Activated CD4-positive, alpha-beta T cell treated with anti-CD3 and anti-CD28 coated beads for 36 hours (primary cell): Measurements from ENCODE around the gene ANKRD63. TPM values are rescaled to one million over a fixed set of nuclear protein-coding genes. Genes with fewer than 3 reads are reported as not detected.

Source experiments
- ATAC-seq: fragments of 200-7000 bp; cut with Tn5 transposase; one replicate; pipeline ENCODE4 v1.10.0; 2021; ENCODE audit warnings: mild to moderate bottlenecking, moderate library complexity
- CTCF ChIA-PET: fragments of 350-600 bp; sonication (Branson Sonifier 250); formaldehyde crosslinking; loops from one replicate; lab custom pipeline; 2021; ENCODE audit warnings: antibody characterized with exemption; lab: Charles Lee
- POLR2A ChIA-PET: fragments of 350-600 bp; sonication (Branson Sonifier 250); formaldehyde crosslinking; loops from one replicate; lab custom pipeline; 2021; ENCODE audit warnings: antibody characterized with exemption, inconsistent platforms; lab: Charles Lee
- DNase-seq: peaks from one replicate; pipeline ENCODE4 v3.0.0-alpha.2; 2020
- H3K27ac Mint-ChIP-seq: one replicate; pipeline ENCODE4 v1.8.0; 2021; ENCODE audit warnings: mixed read lengths
- H3K27me3 Mint-ChIP-seq: one replicate; pipeline ENCODE4 v1.8.0; 2021; ENCODE audit warnings: mixed read lengths
- H3K36me3 Mint-ChIP-seq: one replicate; pipeline ENCODE4 v1.8.0; 2021; ENCODE audit warnings: low read depth, mixed read lengths
- H3K4me1 Mint-ChIP-seq: one replicate; pipeline ENCODE4 v1.8.0; 2021; ENCODE audit warnings: mixed read lengths
- H3K4me3 Mint-ChIP-seq: one replicate; pipeline ENCODE4 v1.8.0; 2021; ENCODE audit warnings: mild to moderate bottlenecking, moderate library complexity, mixed read lengths
- H3K9me3 Mint-ChIP-seq: one replicate; pipeline ENCODE4 v1.8.0; 2021; ENCODE audit warnings: low read depth, mixed read lengths
- intact Hi-C, 2 experiments: fragments of 100-400 bp; cut with DNase I in 1 of 2; cut with micrococcal nuclease in 1 of 2; formaldehyde crosslinking; loops; one replicate each; pipeline versions ENCODE4 v1.14.2 to v1.15.1; 2022 to 2024; cut with DNase I, micrococcal nuclease
- total RNA-seq, 2 experiments: library from RNA; stranded (reverse); gene quantifications; one replicate each; pipeline ENCODE4 v1.2.3, GENCODE V29; 2021

Gene ANKRD63
- total RNA-seq, 2 experiments from 2014 or later, result not detected

DNA sequence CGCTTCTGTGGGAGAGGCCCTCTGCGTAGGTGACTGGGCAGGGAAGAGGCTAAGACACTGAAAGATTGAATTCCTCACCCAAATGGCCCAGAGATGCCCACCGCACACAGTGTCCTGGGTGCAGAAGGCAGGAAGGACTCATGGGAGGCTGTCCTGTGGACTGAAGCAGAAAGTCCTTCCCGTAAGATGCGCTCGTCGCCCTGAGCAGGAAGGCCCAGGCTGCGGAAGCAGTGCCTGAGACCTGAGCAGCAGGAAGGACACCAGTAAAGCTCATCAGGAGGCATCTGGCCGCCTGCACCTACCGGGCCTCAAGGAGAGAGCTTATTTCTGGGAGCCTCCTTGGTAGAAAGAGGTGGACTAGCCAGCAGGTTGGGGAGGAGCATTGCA lies 40.7 kb downstream of the ANKRD63 start:
- ATAC-seq, result no peak
- peaks cover 7% of the 10 kb centered on the region for H3K4me1 Mint-ChIP-seq
- peaks cover 15% of the 10 kb centered on the region for H3K27me3 Mint-ChIP-seq
- DNase-seq, result no peak
- no peaks in the 10 kb centered on the region for H3K9me3 Mint-ChIP-seq
- intact Hi-C loops, result no loop called here
- no peak overlapping the region for H3K4me3 Mint-ChIP-seq
- no peak overlapping the region for H3K27ac Mint-ChIP-seq
- ChIA-PET CTCF (interaction anchor here (2.8 kb wide), 1 partner anchor 31 kb away, joined by 17 read pairs; no protein-coding TSS in a partner anchor), POLR2A (interaction anchor here (0.5 kb wide), 1 partner anchor 234 kb away, joined by 4 read pairs; no protein-coding TSS in a partner anchor)
- no peaks in the 10 kb centered on the region for H3K36me3 Mint-ChIP-seq

DNA sequence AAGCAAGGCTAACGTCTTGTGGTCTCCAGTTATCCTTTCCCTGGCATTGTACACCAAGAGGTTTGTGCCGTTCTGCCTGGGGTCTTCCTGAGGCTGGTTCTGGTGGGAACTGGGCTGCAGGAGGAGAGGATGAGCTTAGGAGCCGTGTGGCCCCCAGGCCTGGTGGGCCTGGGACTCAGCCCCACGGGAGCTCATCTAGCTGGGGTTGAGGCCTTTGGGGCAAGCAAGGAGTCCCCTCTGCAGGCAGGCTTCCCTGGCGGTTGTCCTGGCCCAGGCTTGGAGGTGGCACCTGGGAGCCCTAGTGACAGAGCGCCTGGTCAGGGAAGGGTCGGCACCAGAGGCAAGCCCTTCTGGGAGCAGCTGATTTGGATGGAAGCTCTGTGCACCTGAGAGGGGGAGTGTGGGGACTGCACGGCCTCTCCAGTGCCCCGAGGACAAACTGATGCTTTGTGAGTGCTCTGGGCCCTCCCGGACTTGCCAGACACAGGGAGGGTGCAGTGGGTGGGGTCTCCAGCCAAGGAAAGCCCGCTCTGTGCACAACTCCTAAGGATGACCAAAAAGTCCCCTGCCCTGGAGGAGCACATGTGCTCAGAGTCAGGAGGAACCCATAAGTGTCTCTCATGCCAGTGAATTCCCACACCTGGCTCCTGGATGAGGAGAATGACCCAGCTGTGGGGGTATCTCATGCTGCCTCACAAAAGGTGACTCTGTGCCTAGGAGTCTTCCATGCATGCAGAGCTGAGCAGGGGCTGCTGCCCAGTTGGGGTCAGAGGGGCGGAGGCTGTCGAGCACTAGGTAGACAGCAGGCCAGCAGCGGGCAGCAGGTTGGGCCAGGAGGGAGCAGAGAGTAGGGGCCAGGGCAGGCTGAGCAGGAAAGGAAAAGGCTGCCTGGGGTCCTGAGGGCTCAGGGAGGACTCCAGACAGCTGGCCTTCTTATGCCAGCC lies 41.3 kb downstream of the ANKRD63 start:
- H3K4me3 Mint-ChIP-seq, result no peak overlapping the region
- POLR2A ChIA-PET, result no interaction called here

GRCh38 chr15:40240619-40241221 lies 42.1 kb downstream of the ANKRD63 start:
- DNase-seq (no peak), ATAC-seq (no peak)
- Mint-ChIP-seq H3K36me3 (no peaks in the 10 kb centered on the region), H3K27ac (no peak overlapping the region), H3K9me3 (no peaks in the 10 kb centered on the region), H3K4me3 (no peak overlapping the region), H3K4me1 (peaks cover 7% of the 10 kb centered on the region), H3K27me3 (peaks cover 15% of the 10 kb centered on the region)
- POLR2A ChIA-PET, result interaction anchor here (0.5 kb wide), 1 partner anchor 93 kb away, joined by 3 read pairs; no protein-coding TSS in a partner anchor
- intact Hi-C loops, result no loop called here
- CTCF ChIA-PET, result interaction anchor here (0.7 to 2.8 kb wide), 7 partner anchors 24 to 618 kb away, joined by 3 to 17 read pairs (median 5); no protein-coding TSS in a partner anchor

More for the DNA sequence above, 41.3 kb downstream of the ANKRD63 start:
- H3K9me3 Mint-ChIP-seq, result no peaks in the 10 kb centered on the region
- DNase-seq, result no peak
- no peak for ATAC-seq
- H3K27ac Mint-ChIP-seq, result no peak overlapping the region
- H3K4me1 Mint-ChIP-seq, result peaks cover 7% of the 10 kb centered on the region
- intact Hi-C loops, result no loop called here
- no peaks in the 10 kb centered on the region for H3K36me3 Mint-ChIP-seq
- CTCF ChIA-PET, result interaction anchor here (0.6 to 2.8 kb wide), 6 partner anchors 24 to 1713 kb away, joined by 3 to 17 read pairs (median 4); no protein-coding TSS in a partner anchor
- H3K27me3 Mint-ChIP-seq, result peaks cover 15% of the 10 kb centered on the region

GRCh38 chr15:40239693-40240618 lies 42.9 kb downstream of the ANKRD63 start:
- no peak overlapping the region for H3K27ac Mint-ChIP-seq
- ATAC-seq, result no peak
- no peaks in the 10 kb centered on the region for H3K36me3 Mint-ChIP-seq
- intact Hi-C loops, result no loop called here
- peaks cover 15% of the 10 kb centered on the region for H3K27me3 Mint-ChIP-seq
- H3K9me3 Mint-ChIP-seq, result no peaks in the 10 kb centered on the region
- H3K4me1 Mint-ChIP-seq, result peaks cover 7% of the 10 kb centered on the region
- CTCF ChIA-PET, result interaction anchor here (0.6 to 2.2 kb wide), 8 partner anchors 23 to 619 kb away, joined by 3 to 8 read pairs (median 3); no protein-coding TSS in a partner anchor
- POLR2A ChIA-PET, result interaction anchor here (0.5 to 0.6 kb wide), 2 partner anchors 94 to 171 kb away, joined by 3 read pairs; no protein-coding TSS in a partner anchor
- no peak for DNase-seq
- no peak overlapping the region for H3K4me3 Mint-ChIP-seq

DNA sequence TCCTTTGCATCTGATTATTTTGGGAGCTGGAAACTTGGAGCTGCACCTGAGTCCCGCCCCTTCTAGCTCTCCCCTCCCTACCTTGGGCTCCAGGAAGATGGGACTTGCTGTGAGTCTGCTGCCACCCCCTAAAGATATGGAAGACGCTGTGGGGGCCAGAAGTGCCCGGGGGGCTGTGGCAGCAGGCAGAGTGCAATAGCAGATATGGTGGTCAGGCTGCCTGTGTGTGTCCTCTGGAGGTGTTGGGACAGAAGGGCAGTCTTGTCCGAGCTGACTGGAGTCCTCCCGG lies 43.5 kb downstream of the ANKRD63 start:
- ATAC-seq (no peak), DNase-seq (no peak)
- Mint-ChIP-seq H3K4me3 (no peak overlapping the region), H3K27ac (no peak overlapping the region), H3K9me3 (no peaks in the 10 kb centered on the region), H3K4me1 (peaks cover 7% of the 10 kb centered on the region), H3K36me3 (no peaks in the 10 kb centered on the region), H3K27me3 (peaks cover 15% of the 10 kb centered on the region)
- intact Hi-C loops, result no loop called here
- CTCF ChIA-PET, result interaction anchor here (0.7 to 2.1 kb wide), 9 partner anchors 11 to 105 kb away, joined by 3 to 9 read pairs (median 6); no protein-coding TSS in a partner anchor
- POLR2A ChIA-PET, result no interaction called here

DNA sequence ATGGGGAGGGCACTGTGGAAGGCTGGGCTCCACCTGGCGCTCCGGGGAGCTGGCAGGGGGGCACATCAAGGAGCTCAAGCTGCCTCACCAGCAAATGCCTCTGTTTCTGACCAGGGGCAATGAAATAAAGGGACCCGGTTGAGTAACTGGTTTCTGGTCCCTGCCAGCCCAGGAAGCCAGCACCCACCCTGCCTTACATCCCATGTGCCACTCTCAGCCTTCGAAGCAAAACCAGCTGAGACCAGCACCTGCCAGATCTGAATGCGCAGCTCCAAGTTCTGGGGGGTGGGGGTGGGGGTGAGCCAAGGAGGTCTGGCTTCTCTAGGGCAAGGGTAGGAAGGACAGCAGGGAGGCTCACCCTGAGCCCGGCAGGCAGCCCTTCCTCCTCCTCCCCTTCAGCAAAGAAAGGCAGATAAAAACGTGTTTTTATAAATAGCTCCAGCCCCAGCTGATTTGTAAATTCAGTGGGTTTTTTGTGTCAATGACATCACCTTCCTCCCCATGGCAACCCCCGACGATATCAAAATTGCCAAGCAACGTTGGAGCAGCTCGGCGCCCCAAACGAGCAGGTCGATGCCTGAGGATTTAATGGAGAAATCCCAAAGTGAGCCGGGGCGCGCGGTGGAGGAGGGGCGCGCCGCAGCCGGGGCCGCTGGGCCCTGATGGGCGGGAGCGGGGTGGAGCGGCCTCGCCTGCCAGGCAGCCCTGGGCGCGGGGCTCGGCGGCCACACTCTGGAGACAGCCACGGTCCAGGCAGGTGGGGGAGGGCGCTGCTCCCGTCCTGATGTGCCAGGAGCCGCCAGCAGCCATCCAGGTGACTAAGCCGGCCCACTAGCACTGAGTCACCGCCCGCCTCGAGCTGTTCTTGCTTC lies 44.1 kb downstream of the ANKRD63 start, which contains the start of gene PAK6:
TSS of gene PAK6 (plus strand) at position 532 of the 872 bp plus-strand sequence. CDS start 25,723 bp downstream, outside the sequence.
- Mint-ChIP-seq H3K27me3 (peaks cover 15% of the 10 kb centered on the region), H3K4me3 (no peak within 1 kb of the TSS), H3K36me3 (no peaks in the 10 kb centered on the region), H3K4me1 (peaks cover 7% of the 10 kb centered on the region), H3K9me3 (no peaks in the 10 kb centered on the region), H3K27ac (peak within 1 kb of the TSS; percentile 13)
- ChIA-PET CTCF (interaction anchor here (0.7 to 2.1 kb wide), 11 partner anchors 11 to 106 kb away, joined by 3 to 9 read pairs (median 4); no protein-coding TSS in a partner anchor), POLR2A (no interaction called here)
- intact Hi-C loops, result no loop called here
- ATAC-seq (peak; percentile 95), DNase-seq (peak; percentile 76)

DNA sequence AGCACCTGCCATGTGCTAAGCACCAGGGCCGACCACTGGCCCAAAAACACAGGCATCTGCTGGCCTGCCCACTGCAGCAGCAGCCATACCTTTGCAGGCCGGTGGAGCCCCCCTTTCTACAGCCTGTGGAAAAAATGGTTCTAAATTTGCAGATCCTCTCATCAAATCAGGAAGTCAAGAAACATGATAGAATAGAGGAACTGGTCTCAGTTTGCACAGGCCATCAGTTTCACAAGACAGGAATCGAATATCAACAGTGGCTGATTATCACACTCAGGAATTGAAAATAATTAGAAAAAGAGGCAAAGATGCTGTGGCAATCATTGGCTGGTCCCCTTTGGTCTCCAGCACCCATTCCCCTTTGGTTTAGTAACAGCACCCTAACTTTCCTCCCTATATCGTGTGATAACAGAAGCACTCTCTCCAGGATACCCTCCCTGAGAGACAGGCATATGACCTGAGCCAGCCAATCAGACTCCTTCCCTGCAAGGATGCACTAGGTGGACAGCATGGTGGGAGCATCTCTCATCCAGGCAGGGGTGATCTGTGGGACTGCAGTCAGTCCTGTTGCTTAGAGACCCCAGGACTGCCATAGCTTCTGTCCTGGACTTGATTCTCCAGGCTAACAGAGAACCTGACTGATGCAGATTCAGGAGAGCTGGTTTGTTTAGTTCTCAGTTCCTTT lies 47.5 kb downstream of the ANKRD63 start:
- no peaks in the 10 kb centered on the region for H3K9me3 Mint-ChIP-seq
- ATAC-seq, result no peak
- CTCF ChIA-PET, result interaction anchor here (1.0 to 1.3 kb wide), 2 partner anchors 18 to 39 kb away, joined by 4 to 5 read pairs; no protein-coding TSS in a partner anchor

DNA sequence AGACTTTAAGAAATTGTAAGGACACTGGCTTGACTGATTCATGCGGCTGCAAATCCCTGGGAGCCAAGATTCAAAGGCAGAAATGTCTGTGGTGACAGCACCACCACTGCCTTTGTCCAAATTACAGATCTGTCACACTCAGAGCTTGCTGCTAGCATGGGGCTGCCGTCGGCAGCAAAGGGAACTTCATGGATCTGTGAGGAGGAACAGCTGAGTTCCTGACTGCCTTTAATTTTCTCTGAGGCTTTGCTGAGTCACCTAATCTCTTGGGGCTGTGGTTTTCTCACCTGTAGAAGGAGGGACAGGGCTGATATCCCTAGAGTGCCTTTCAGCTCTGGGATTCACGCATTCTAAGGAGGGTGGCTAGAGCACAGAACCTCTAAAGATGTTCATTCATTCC lies 48.1 kb downstream of the ANKRD63 start:
- POLR2A ChIA-PET, result no interaction called here
- H3K36me3 Mint-ChIP-seq, result peaks cover 4% of the 10 kb centered on the region

More for the DNA sequence above, 47.5 kb downstream of the ANKRD63 start:
- H3K4me3 Mint-ChIP-seq, result no peak overlapping the region
- H3K36me3 Mint-ChIP-seq, result peaks cover 4% of the 10 kb centered on the region
- no peak for DNase-seq
- no peak overlapping the region for H3K27ac Mint-ChIP-seq
- peaks cover 15% of the 10 kb centered on the region for H3K27me3 Mint-ChIP-seq
- H3K4me1 Mint-ChIP-seq, result peaks cover 7% of the 10 kb centered on the region
- POLR2A ChIA-PET, result no interaction called here
- intact Hi-C loops, result no loop called here

GRCh38 chr15:40233727-40234577 lies 48.9 kb downstream of the ANKRD63 start:
- intact Hi-C loops, result no loop called here
- Mint-ChIP-seq H3K27ac (no peak overlapping the region), H3K4me3 (no peak overlapping the region), H3K36me3 (peaks cover 4% of the 10 kb centered on the region), H3K4me1 (peaks cover 2% of the 10 kb centered on the region), H3K9me3 (no peaks in the 10 kb centered on the region), H3K27me3 (peaks cover 7% of the 10 kb centered on the region)
- CTCF ChIA-PET, result interaction anchor here (0.9 to 1.3 kb wide), 4 partner anchors 16 to 85 kb away, joined by 3 to 5 read pairs (median 4); no protein-coding TSS in a partner anchor
- POLR2A ChIA-PET, result no interaction called here
- no peak for DNase-seq
- no peak for ATAC-seq

More for the DNA sequence above, 48.1 kb downstream of the ANKRD63 start:
- no peak for DNase-seq
- Mint-ChIP-seq H3K27ac (no peak overlapping the region), H3K4me3 (no peak overlapping the region), H3K27me3 (peaks cover 13% of the 10 kb centered on the region), H3K4me1 (peaks cover 7% of the 10 kb centered on the region), H3K9me3 (no peaks in the 10 kb centered on the region)
- intact Hi-C loops, result no loop called here
- no peak for ATAC-seq
- CTCF ChIA-PET, result interaction anchor here (1.0 to 1.3 kb wide), 2 partner anchors 17 to 39 kb away, joined by 4 to 5 read pairs; no protein-coding TSS in a partner anchor
